Medulla oblongata (tissue), 1 donor: Measurements from ENCODE around the gene MPHOSPH8.
"Not testable (repeated sequence)": the region's sequence is repeated elsewhere in the genome, so short reads cannot be mapped to it uniquely, and the experiment has no call there.

Source experiments
- DNase-seq: peaks from one replicate; pipeline ENCODE4 v3.0.0-alpha.2; 2015; ENCODE audit errors: extremely low spot score

MPHOSPH8 gene

GRCh38 chr13:19680751-19681150 lies 47.3 kb downstream of the MPHOSPH8 start:
- no peak for DNase-seq

DNA sequence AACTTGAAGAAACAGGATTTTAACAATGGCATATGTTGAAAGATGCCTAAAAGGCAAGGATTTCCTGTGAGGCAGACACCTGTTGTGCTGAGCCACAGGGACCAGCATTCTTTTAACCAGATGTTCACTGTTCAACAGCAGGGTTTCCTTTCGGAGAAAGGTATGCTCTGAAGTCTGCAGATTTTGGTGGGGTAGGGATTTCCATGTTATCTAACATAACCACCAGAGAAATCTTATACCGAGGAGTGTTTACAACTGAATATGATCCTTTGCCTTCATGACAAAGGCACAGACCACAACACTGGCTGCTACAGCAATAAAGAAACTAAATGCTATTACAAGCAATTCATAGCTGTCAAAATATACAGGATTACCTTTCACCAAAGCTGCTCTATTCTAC lies 48.1 kb downstream of the MPHOSPH8 start:
- no peak for DNase-seq

DNA sequence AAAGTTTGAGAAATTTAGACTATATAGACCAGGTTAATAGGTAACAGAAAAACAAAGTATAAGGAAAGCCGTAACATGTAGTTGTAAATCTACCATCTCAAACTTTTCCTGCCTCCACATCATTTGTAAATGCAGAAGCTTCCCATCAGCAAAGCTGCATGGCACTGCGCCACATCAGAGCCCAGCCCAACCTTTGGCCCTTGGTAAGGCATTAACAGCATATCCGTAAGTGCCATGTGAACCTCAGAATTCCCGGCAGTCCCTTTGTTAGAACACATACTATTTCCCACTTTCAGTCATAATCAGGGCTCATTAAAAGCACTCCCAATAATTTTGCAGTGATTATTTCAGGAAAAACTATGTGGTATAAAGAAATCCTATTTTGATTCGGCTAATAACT lies 51.6 kb downstream of the MPHOSPH8 start:
- DNase-seq = no peak

DNA sequence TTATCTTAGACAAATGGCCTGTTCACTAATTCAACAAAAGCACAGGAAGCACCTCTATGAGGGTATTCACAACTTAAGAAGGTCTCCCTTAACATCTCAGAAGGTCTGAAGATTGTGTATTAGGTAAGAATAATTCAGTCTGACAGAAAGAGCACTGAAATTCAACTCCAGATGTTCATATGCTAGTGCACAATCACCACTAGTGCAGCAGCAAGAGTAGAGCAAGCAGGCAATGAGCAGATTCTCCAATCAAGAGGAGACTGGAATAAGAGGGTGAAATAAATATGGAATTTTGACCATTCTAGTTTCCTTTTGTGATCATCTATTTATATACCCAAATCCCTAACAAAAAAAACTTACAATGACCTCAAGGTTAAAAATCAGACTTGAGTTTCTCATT lies 52.0 kb downstream of the MPHOSPH8 start:
- DNase-seq = no peak

DNA sequence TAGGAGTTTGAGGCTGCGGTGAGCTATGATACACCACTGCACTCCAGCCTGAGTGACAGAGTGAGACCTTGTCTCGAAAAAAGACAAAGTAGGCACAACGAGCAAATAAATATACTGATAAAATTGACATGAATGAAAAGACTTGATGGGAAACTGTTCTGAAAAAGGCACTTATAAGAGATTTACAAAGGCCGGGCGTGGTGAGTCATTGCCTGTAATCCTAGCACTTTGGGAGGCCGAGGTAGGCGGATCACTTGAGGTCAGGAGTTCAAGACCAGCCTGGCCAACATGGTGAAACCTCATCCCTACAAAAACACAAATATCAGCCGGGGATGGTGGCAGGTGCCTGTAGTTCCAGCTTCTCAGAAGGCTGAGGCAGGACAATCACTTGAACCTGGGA lies 58.0 kb downstream of the MPHOSPH8 start:
- not testable (repeated sequence) for DNase-seq

DNA sequence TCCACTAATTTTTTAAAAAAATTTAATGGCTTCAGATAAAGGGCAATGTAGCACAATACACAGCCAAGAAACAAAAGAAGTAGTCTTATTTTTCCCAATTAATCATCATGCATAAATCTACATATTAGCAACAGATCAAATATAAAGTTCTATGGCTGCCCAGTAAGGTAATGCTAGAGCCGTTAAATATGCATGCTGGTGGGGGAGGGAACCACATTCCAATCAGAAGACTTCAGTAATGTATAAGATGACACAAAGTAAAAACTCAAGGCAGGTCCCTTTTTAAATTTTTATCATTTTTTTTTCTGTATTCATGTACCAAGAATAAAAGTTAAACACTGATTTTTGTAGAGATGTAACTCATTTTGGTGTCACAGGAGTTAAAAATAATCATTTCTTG lies 62.0 kb downstream of the MPHOSPH8 start:
- no peak for DNase-seq

DNA sequence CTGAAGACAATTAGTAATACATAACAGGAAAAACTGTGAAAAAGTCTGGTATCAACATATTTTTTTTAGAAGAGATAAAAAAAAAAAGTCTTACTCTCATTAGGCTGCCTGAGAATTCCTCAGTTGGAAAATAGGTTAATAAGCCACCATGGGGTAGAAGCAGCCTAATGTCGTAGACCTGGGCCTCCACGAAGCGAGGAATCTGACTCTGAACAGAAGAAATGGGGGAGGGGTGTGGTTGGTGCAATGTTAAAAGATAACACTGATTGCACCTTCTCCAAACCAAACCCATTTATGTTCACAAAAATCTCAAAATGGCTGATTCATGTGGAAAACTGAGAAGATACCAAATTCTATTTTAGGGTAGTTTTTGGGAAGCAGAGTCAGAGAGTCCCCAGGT lies 62.4 kb downstream of the MPHOSPH8 start:
- DNase-seq = no peak

DNA sequence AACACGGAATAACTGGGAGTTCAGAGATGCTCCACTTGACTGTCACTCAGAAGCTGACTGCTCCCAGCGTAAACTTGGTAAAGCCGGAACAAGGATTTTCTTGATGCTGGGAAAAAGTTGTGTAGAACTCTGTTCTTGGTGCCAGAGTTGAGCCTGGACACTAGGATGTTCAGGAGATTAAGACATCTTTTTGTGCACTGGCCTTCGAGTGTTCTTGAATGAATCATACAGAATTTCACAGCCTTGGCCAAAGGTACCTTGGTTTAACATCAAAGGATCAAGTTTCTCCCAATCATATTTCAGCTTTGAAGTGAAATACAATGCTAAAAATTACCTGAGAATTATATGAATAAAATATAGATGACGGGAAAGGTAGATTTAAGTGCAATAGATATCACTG lies 67.5 kb downstream of the MPHOSPH8 start:
- DNase-seq = not testable (repeated sequence)

DNA sequence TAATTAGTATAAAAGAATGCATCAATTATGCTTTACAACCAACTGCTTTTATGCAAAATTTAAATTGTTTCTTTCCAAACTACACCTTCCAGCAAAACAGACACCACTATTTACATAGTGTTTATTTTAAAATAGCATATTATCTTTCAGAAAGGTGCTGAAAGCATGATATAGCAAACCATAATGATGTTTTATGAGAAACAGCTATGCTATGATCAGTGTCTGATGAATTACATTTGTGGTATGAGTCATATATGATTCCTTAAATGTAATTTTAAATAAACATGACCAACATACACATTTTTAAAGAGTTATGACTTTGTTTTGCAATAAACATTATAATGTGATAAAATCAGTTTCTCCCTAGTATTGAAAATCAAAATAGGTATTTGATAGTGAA lies 68.2 kb downstream of the MPHOSPH8 start:
- not testable (repeated sequence) for DNase-seq

DNA sequence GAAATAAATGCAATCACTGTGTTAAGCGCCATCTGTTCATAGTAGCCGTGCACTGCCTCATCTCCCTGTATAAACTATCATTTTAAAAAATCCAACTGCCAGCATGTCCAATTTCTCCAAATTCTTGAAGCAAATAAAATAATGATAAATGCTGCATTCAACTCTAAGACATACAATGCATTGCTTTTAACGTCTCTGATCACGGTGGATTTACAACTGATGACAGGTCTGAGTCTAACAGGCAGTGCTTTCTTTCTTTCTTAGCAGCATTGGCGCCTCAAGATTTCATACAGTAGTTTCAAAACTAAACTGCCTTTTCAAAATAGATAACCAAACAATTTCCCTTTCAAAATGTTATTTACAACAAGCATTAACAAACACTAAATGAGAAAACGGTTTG lies 70.8 kb downstream of the MPHOSPH8 start:
- not testable (repeated sequence) for DNase-seq

GRCh38 chr13:19709039-19709438 lies 75.6 kb downstream of the MPHOSPH8 start:
- not testable (repeated sequence) for DNase-seq

DNA sequence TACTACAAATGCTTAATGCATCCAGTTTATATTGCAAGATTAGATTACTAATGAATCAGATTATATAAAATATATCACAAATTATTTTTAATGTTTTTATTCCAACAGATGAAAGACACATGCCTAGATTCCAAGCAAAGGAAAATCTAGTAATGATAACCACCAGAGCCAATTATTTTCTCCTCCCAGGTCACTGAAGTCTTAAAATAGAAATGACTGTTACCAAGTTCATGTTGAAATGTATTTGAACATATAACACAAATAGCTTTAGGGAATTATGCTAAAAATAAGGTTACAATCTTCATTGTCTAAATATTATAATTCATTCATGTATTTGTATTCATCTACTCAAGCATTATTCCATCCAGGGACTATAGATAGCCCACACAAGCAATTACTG lies 76.3 kb downstream of the MPHOSPH8 start:
- not testable (repeated sequence) for DNase-seq

GRCh38 chr13:19713186-19713965 lies 79.9 kb downstream of the MPHOSPH8 start:
- no peak for DNase-seq

- no peak for DNase-seq
Observed at GRCh38 chr13:19720039-19720438, 86.6 kb downstream of the MPHOSPH8 start.
